ENCODE measurements around the gene DACT1.

The DACT1 gene

DNA sequence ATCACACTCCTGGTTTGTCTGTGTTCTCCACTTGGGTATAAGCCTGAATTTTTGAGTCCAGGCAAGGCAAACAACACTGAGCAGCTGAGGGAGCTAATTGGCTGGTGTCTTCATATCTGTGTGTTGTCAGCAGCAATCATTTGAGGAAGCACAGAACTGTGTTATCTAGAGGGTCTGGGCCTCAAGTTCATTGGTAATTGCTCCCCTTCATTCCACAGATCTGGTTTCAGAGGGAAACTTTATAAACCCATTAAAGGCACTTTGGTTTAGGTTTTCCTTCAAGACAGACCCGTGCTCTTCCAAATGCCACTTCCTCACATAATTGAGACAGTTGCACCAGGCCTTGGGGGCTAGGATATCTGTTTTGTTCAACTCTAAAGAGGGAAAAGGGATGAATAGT lies 5.6 kb downstream of the DACT1 start:
- no peak overlapping the region for H3K27ac ChIP-seq
- TF ChIP-seq ZFX (IDR thresholded peaks at IDR 0.05; ENCODE audit: borderline replicate concordance), result no peak
- TF ChIP-seq, protein P1, sequence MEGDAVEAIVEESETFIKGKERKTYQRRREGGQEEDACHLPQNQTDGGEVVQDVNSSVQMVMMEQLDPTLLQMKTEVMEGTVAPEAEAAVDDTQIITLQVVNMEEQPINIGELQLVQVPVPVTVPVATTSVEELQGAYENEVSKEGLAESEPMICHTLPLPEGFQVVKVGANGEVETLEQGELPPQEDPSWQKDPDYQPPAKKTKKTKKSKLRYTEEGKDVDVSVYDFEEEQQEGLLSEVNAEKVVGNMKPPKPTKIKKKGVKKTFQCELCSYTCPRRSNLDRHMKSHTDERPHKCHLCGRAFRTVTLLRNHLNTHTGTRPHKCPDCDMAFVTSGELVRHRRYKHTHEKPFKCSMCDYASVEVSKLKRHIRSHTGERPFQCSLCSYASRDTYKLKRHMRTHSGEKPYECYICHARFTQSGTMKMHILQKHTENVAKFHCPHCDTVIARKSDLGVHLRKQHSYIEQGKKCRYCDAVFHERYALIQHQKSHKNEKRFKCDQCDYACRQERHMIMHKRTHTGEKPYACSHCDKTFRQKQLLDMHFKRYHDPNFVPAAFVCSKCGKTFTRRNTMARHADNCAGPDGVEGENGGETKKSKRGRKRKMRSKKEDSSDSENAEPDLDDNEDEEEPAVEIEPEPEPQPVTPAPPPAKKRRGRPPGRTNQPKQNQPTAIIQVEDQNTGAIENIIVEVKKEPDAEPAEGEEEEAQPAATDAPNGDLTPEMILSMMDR (IDR thresholded peaks at IDR 0.05), result no peak

DNA sequence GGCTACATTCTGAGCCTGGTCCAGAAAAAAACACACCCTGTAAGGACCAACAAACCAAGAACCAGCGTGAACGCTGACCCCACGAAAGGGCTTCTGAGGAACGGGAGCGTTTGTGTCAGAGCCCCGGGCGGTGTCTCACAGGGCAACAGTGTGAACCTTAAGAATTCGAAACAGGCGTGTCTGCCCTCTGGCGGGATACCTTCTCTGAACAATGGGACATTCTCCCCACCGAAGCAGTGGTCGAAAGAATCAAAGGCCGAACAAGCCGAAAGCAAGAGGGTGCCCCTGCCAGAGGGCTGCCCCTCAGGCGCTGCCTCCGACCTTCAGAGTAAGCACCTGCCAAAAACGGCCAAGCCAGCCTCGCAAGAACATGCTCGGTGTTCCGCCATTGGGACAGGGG lies 7.9 kb downstream of the DACT1 start:
- TF ChIP-seq, protein P1 (IDR thresholded peaks at IDR 0.05), result no peak
- TF ChIP-seq ZFX (IDR thresholded peaks at IDR 0.05; ENCODE audit: borderline replicate concordance), result no peak
- no peak overlapping the region for H3K27ac ChIP-seq

DNA sequence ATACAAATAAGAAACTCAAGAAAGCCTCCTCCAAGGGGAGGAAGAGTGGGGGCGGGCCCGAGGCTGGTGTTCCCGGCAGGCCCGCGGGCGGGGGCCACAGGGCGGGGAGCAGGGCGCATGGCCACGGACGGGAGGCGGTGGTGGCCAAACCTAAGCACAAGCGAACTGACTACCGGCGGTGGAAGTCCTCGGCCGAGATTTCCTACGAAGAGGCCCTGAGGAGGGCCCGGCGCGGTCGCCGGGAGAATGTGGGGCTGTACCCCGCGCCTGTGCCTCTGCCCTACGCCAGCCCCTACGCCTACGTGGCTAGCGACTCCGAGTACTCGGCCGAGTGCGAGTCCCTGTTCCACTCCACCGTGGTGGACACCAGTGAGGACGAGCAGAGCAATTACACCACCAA lies 8.7 kb downstream of the DACT1 start:
- TF ChIP-seq, protein P1 (IDR thresholded peaks at IDR 0.05), result no peak
- no peak for TF ChIP-seq ZFX (IDR thresholded peaks at IDR 0.05; ENCODE audit: borderline replicate concordance)
- no peak overlapping the region for H3K27ac ChIP-seq

DNA sequence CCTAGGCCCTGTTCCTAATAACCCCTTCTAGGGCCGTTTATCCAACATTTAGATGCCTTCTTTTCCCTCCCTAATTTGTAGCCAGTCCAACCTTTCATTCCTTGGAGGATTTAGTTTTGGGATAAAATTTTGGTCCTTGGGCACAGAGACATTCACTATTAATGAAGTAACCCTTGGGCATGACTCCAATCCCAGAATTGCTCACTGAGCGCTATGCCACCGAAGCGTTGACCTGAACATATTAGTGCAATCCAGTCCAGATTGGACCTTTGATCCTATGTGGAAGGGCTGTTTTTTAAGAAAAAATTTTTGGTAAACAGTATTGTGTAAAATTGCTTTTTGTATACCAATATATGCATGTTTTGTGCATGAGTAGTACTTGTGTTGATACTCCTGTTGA lies 10.0 kb downstream of the DACT1 start:
- no peak overlapping the region for H3K27ac ChIP-seq
- no peak for TF ChIP-seq ZFX (IDR thresholded peaks at IDR 0.05; ENCODE audit: borderline replicate concordance)
- TF ChIP-seq, protein P1 (IDR thresholded peaks at IDR 0.05), result no peak

DNA sequence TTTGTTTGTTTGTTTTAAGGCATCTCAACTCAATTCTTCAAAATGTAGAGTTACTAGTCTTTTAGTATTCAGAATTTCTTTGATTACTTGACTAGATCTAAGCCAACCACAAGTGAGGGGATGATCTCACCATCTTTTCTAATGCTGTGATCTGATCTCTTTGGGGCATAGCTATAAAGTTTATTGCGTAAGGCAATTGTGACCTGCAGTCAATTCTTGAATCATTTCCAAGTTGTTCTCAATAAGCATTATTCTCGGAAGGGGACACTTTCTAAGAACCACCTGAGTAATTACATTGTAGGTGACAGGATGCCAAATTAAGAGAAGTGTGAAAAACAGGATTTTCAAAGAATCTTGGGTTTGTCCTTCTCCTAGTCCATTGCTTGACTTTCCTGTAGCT lies 13.1 kb downstream of the DACT1 start:
- no peak for TF ChIP-seq ZFX (IDR thresholded peaks at IDR 0.05; ENCODE audit: borderline replicate concordance)
- TF ChIP-seq, protein P1 (IDR thresholded peaks at IDR 0.05), result no peak
- H3K27ac ChIP-seq, result no peak overlapping the region

DNA sequence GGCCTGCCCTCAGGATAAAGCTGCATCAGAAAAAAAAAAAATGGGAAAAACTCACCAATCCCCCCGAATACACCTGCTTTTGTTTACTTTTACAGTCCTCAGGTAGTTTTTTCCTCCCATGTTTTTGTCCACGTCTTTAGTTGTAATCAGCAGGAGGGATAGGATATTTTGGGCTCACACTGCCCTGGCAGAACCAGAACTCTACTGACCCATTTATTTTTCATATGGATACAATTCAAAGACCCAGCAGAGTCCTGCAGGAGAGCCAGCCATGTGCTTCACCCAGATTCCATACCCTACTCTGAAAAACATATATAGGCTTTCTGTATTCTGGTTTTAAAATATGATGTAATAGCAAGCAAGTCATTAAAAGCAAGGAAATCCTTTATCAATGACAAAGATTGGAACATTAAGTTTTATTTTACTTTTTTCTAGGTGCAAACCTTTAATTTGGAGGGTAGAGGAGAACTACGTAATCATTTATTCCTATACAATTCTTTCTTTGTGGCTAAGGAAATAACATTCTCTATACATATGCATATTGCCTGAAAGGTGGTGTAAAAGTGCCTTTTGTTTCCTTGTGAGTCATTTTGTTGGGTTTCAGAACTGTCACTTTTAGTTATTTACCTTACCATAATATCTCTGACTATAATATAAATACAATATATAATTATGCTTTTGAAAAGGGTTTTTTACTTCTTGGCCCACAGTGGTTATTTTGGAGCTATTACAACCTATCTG lies 19.1 kb downstream of the DACT1 start:
- TF ChIP-seq, protein P1 (IDR thresholded peaks at IDR 0.05), result no peak
- no peak for TF ChIP-seq ZFX (IDR thresholded peaks at IDR 0.05; ENCODE audit: borderline replicate concordance)
- no peak overlapping the region for H3K27ac ChIP-seq

DNA sequence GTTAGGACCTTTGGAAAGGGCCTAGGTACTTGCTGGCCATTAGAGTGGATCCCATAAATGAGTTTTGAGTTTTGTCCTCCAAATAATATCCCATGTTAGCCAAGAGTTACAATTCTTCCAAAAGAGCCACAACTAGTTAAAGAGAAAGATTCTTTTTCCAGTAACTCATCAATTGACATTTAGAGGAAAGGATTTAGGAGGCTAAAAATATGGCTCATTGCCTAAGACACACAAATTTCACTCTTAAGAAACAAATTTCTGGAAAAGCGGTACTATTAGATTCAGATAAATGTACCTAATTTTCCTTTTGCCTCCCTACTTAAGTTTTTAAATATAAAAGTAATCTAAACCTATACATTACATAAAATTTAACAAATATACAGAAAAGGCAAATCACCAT lies 21.3 kb downstream of the DACT1 start:
- H3K27ac ChIP-seq, result no peak overlapping the region
- no peak for TF ChIP-seq ZFX (IDR thresholded peaks at IDR 0.05; ENCODE audit: borderline replicate concordance)
- TF ChIP-seq, protein P1 (IDR thresholded peaks at IDR 0.05), result no peak

All from 22Rv1 (cell line).